Measurements from ENCODE around the gene MIA3.
"Not testable (repeated sequence)": the region's sequence is repeated elsewhere in the genome, so short reads cannot be mapped to it uniquely, and the experiment has no call there.

The MIA3 gene

GRCh38 chr1:222665964-222666363 is 48.1 kb downstream of the MIA3 start:
- no peak for DNase-seq

- DNase-seq, result not testable (repeated sequence)
These were observed 50.3 kb downstream of the MIA3 start for GRCh38 chr1:222668184-222668583.

- DNase-seq, result not testable (repeated sequence)
These were observed 51.2 kb downstream of the MIA3 start for GRCh38 chr1:222669107-222669506.

- DNase-seq, result no peak
These were observed 52.2 kb downstream of the MIA3 start for GRCh38 chr1:222670110-222670509.

- no peak for DNase-seq
These were observed 62.2 kb downstream of the MIA3 start for GRCh38 chr1:222680080-222680479.

- DNase-seq, result no peak
These were observed 73.1 kb downstream of the MIA3 start for GRCh38 chr1:222691016-222691415.

GRCh38 chr1:222694927-222695326 is 77.0 kb downstream of the MIA3 start:
- DNase-seq, result no peak

- DNase-seq, result no peak
These were observed 78.8 kb downstream of the MIA3 start for GRCh38 chr1:222696741-222697140.

- no peak for DNase-seq
These were observed 79.3 kb downstream of the MIA3 start for GRCh38 chr1:222697203-222697602.

- DNase-seq, result no peak
These were observed 79.9 kb downstream of the MIA3 start for GRCh38 chr1:222697826-222698225.

GRCh38 chr1:222702210-222702609 is 84.3 kb downstream of the MIA3 start:
- DNase-seq, result no peak

GRCh38 chr1:222704260-222704659 is 86.4 kb downstream of the MIA3 start:
- DNase-seq, result no peak

- no peak for DNase-seq
These were observed 88.9 kb downstream of the MIA3 start for GRCh38 chr1:222706815-222707214.

- DNase-seq, result no peak
These were observed 91.8 kb downstream of the MIA3 start for GRCh38 chr1:222709700-222710153.

GRCh38 chr1:222711319-222712252 is 93.7 kb downstream of the MIA3 start:
- DNase-seq, result peak; percentile 59

- peak; percentile 93 for DNase-seq
These were observed 94.6 kb downstream of the MIA3 start, which contains the start of the genes AIDA and BROX for GRCh38 chr1:222712253-222713090. Gene AIDA (minus strand): TSS chr1:222712491. CDS start chr1:222712317, 174 bp downstream. Gene BROX (plus strand): TSS chr1:222712564. CDS start chr1:222715700, 3,136 bp downstream.

GRCh38 chr1:222713091-222713961 is 95.4 kb downstream of the MIA3 start:
- peak; percentile 92 for DNase-seq

- DNase-seq, result no peak
These were observed 98.5 kb downstream of the MIA3 start for GRCh38 chr1:222716393-222716792.

Measured in NCI-H510A treated with DMSO at 0.1 percent for 48 hours (cell line).